ENCODE data around the gene CMIP. TPM values are rescaled to one million over a fixed set of nuclear protein-coding genes. Genes with fewer than 3 reads are reported as not detected.

The CMIP gene
- total RNA-seq, 1 donor from 2014 or later: 111 TPM

DNA sequence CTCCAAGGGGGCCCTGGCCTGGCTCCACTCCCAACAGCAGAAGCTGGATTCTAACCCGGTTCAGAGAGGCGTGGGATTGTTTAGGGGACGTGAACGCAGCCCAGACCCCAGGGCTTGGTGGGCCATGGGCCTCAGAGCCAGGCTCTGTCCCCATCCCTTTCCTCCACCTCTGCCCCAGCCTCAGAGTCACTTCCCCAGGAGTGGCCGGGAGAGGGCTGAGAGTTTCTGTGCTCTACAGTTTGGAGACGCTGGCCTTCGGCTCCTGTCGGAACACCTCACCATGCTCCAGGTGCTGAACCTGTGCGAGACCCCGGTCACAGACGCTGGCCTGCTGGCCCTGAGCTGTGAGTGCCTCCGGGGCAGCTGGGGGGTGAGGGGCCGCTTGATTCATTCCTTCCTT lies 260.7 kb downstream of the CMIP start:
- DNase-seq (ENCODE audit: extremely low read depth, low read depth, low spot score): no peak

DNA sequence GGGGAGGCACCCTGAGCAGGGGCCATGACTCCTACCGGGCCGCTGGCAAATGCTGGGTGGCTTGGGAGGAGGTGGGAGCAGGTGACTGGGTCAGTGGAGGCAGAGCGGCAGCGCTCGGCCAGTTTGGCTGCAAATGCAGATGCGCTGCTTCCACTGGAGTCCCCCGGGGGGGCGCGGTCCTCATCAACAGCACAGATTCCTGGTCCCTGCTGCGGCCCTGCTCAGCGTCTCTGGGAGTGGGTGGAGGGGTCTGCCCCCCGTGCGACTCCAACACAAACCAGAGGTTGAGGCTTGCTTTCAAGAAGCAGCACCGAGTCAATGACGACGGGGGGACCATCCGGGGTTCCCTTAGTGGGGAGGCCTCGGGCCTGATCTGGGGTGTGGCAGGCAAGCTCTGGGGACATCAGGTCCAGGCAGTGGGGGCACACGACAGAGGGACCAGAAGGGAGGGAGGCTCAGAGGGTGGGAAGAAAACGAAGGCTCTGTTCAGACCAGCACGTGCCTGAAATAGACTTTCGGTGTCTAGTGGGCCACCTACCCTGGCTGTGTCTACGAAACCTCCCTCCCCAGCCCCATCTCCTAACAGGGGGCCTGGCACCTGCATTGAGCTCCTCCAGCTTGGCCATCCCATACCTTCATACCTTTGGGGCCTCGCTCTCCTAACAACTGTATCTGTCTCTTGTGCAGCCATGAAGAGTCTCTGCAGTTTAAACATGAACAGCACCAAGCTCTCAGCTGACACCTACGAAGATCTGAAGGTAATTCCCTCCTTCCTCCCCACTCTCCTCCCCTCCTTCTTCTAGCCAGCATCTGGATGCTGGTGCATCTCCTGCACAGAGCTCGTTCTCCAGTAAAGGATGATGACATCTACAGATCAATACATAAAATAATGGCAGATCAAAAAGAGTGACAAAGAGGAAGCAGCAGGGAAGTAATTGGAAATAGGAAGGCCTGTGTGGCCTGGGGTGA lies 262.0 kb downstream of the CMIP start:
- DNase-seq (ENCODE audit: extremely low read depth, low read depth, low spot score): no peak

DNA sequence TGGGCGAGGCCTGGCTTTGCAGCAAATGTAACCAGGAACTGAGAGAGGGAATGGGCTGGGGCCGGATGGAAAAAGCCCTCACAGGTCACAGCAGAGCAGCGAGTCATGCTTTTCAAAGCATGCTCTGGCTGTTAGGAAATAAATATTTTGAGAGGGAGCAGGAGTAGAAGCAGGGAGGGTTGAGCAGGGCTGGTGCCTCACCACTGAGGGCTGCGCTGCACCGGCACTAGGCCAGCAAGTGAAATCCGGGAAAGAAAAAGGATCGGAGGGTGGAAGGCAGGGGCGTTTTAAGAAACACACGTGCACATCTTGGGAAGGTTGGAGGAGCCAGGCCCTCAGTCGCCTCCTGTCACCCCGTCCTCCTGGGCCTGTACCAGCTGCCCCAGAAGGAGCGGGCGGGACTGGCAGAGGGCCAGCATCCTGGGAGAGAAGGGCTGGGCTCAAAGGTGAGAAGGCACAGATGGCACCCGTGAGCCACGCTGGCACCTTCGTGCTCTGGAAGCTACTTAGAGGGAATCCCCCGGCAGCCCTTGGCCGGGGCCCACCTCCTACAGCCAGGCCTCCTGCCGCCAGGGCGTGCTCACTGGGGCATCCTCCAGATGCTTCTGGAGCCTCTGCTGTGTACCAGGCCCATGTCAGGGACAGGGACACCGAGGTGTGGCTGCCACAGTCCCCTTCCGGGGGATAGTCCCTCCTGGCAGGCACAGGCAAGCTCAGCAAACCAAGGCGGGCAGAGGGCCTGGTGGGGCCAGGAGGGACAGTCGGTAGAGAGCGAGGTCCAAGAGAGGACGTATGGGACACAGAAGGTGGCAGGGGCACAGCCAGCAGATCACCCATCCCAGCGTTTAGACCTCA lies 263.0 kb downstream of the CMIP start:
- no peak for DNase-seq (ENCODE audit: extremely low read depth, low read depth, low spot score)

DNA sequence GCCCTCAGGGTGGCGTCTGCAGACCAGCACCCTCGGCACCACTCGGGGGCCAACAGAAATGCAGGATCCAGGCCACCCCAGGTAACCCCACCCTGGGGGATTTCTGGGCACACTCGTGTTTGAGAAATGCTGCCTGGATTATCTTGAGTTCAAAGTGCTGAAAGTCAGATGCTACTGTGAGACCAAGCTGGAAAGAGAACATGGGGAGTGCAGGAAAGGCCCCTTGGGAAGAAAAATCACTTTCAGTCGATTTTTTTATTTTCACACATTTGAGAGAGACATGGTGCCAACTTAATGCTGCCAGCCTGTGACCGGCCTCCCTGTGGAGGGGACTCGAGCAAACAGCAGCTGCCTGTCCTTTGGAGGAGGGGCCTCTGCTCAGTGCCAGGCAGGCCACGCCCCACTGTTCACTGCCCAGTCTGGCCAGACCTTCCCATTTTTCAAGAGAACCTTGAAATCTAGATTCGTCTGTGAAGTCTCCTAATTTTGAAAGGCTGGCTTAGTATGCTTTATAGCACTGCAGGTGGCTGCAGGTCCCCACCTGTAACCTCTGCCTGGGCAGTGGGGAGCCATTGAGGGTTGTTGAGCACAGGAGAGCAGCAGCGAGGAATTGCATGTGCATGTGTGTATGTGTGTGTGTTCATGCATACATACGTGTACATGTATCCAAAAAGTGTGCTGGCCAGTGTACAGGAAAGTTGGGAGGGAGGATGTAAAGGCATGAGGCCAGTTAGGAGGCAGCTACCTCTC lies 263.8 kb downstream of the CMIP start:
- DNase-seq (ENCODE audit: extremely low read depth, low read depth, low spot score): no peak

DNA sequence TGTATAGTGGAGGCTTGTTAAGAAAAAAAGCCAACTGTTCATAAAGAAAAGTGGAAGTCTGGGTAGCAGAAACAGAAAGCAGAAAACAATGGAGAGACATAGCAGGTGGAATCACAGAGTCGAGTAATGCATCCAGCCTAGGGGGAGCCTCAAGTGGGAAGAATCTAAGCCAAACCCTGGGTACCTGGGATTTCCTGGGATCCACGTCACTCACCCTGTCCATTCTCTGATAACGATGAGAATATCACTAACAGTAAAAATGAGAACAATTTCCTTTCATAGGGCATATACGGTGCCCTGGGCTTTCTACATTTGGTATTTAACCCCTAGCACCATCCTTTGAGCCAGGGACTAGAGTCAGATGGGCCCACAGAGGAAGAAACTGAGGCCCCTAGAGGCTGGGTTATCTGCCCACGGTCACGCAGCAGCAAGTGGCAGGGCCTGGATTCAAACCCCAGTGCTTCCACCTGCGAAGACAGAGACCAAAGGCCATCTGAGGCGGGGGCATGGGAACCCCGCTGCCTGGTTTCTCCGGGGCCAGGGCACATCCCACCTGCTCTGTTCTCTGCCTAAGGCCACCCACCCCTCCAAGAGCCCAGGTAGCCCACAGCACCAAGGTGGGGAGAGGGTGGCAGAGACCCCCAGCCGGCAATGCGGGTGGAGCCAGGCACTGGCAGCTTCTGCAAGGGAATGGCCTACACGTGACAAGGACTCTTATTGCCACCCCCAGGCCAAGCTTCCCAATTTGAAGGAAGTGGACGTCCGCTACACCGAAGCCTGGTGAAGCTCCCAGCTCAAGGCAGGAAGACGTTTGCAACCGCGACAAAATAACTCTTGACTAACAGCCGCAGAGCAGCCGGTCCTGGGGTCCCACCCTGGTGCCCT lies 264.6 kb downstream of the CMIP start:
- no peak for DNase-seq (ENCODE audit: extremely low read depth, low read depth, low spot score)

DNA sequence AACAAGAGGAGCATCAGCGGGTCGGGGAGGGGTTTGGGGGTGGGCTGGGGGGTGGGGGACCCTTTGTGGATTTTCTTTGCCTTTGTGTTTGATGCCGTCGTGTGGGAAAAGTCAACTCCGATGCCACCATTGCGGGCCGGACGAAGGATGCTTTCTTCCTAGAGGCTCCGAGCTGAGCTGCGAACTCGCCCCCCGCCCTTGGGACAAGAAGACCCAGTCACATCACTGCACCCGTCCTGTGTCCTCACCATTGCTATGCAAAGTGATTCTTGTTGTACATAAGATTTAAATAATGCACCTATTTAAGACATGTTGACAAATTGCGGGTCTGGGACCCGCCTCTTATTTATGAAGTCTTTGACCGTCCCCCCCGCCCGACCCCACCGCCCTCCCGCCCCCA lies 265.4 kb downstream of the CMIP start:
- no peak for DNase-seq (ENCODE audit: extremely low read depth, low read depth, low spot score)

DNA sequence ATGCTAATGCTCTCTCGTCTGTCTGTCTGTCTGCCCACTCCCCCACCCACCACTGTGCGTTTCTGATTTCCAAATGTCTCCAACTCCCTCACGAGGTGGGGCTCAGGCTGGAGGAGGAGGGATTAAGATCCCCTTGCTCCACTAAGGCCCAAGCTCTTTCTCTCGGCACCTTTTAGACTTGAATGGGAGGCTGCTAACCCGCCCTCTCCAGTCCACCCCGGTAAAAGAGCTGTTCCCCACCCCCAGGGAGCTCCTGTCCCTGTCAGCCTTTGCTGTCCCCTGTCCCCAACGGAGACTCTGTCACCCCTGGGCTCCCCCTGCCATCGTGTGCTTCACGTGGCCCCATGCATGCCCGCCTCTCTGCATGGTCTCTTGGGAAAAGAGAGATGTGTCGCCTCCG lies 266.0 kb downstream of the CMIP start:
- no peak for DNase-seq (ENCODE audit: extremely low read depth, low read depth, low spot score)

DNA sequence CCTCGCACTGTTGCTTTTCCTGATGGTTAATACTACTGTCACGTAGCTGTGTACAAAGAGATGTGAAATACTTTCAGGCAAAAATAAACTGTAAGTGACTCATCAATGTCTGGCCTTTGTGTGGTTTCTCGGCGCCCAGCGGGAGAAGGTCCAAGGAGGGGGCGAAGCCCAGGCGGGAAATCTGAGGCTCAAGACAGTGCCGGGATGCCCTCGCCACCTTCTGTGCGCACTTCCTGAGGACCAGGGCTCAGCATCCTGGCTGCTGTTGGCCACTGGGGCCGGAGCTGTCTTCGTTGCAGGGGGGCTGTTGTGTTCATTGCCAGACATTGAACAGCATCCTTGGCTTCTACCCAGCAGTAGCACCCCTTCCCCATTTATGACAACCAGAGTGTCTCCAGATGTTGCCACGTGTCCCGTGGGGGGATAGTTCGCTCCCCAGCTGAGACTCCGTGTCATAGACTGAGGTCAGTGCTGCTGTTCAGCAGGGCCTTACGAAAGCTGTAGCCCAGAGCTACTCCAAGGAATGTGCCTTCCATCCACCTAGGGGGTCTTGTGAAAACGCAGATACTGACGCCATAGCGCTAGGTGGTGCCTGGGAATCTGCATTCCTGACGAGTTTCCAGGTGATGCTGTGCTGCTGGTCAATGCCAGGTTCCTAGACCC lies 267.2 kb downstream of the CMIP start:
- no peak for DNase-seq (ENCODE audit: extremely low read depth, low read depth, low spot score)

DNA sequence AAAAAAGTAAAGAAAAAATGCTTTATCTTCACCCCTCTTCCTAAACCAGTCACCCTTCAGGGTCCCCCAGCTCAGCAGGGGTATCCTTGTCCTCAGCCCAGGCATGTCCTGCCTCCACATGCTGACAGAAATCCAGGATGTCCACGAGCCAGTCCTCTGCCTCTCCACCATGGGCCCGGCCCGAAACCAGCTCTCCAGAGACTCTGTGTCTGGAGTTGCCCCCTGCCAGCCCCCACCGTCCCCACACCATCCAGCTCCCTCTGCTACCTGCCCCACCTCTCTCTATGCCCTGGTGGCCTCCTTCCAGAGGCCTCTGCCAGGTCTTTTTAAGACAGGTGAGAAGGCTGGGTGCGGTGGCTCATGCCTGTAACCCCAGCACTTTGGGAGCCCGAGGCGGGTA lies 268.1 kb downstream of the CMIP start:
- DNase-seq (ENCODE audit: extremely low read depth, low read depth, low spot score): no peak

DNA sequence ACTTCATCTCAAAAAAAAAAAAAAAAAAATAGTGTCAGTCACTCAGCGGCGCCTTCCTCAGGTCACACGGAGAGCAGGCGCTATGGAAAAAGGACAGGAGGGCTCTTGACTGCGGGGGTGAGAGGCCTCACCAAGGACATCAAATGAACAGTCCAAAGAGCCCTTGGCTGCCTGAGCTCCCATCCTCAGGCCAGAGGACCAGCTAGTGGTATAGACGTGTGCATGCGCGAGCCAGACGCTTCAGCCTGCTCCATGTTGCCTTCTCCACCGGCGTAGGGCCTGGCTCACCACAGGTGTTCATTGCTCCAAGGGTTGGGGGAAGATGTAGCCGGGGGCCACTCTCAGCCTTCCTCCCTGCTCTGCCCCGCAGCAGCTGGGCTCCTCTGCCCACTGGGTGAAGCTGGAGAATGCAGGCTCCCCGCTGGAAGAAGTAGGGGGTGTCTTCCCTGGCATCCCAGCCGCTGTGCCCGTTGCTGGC lies 268.7 kb downstream of the CMIP start:
- DNase-seq (ENCODE audit: extremely low read depth, low read depth, low spot score): no peak

DNA sequence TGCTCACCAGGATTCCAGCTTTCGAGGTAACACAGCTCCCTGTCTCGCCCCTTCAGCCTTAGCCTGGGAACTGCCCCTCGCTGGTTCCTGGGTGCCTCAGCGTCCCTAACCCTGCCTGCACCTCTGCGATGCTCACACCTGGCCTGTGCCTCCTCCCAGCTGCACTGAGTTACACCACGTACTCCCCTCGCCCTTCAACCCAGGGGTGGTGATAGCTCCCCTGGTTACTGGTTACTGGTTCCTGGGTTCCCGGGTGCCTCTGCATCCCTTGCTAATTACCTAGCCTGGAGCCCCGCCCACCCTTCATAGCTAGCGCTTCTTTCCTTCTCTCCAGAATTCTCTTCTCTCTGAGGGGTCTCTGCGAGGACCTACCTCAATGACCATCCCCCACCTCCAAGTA lies 269.2 kb downstream of the CMIP start:
- no peak for DNase-seq (ENCODE audit: extremely low read depth, low read depth, low spot score)

DNA sequence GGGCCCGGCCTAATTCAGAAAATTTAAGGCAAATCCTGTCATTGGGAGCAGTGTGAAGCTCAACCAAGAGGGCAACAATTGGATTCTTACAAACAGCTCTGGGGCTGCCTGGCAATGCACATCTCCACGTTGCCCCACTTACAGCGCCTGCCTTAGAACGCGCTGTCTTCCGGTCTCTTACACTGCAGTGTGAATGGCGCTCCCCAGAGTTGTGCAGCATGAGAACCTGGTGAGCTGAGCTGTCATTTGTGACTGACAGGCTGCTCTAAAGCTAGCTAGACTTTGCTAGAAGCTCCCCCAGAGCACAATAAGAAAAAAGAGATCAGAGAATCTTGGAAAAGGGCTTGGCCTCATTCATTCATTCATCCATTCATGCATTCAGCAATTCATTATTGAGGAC lies 270.0 kb downstream of the CMIP start:
- no peak for DNase-seq (ENCODE audit: extremely low read depth, low read depth, low spot score)

DNA sequence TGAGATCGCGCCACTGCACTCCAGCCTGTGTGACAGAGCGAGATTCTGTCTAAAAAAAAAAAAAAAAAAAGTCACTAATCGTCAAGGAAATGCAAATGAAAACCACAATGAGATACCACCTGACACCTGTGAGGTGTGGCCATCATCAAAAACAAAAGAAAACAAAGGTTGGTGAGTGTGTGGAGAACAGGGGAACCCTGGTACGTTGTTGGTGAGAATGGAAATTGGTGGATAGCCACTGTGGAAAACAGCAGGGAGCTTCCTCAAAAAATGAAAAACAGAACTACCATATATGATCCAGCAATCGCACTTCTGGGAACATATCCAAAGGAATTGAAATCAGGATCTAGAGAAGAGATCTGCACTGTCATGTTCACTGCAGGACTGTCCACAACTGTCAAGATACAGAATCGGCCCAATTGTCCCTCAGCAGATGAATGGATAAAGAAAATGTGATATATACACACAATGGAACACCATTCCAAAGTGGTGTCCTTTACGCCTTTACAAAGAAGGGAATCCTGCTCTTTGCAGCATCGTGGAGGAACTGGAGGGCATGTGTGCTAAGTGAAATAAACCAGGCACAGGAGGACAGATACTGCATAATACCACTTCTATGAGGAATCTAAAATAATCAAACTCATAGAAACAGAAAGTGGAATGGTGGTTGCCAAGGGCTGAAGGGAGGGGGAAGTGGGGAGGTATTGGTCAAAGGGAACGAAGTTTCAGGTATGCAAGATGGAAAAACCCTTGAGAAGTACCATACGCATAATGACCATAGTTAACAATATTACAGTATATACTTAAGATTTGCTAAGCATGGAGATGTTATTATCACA lies 271.0 kb downstream of the CMIP start:
- no peak for DNase-seq (ENCODE audit: extremely low read depth, low read depth, low spot score)

DNA sequence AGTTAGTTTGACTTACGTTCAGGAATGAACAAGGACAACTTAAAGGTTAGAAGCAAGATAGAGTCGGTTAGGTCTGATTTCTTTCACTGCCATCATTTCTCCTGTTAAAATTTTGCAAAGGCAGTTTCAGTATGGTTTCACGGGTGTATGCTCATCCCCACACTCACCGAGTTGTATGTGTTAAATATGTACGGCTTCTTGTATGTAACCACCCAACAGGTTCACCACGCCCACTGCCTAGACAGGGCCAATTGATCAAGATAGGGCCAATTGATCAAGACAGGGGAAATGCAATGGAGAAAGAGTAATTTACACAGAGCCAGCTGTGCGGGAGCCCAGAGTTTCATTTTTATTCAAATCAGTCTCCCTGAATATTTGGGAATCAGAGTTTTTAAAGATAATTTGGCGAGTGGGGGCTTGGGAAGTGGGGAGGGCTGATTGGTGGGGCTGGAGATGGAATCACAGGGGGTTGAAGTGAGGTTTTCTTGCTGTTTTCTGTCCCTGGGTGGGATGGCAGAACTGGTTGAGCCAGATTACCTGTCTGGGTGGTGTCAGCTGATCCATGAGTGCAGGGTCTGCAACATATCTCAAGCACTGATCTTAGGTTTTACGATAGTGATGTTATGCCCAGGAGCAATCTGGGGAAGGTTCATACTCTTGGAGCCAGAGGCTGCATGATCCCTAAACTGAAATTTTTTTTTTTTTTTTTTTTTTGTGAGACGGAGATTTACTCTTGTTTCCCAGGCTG lies 272.0 kb downstream of the CMIP start:
- no peak for DNase-seq (ENCODE audit: extremely low read depth, low read depth, low spot score)

DNA sequence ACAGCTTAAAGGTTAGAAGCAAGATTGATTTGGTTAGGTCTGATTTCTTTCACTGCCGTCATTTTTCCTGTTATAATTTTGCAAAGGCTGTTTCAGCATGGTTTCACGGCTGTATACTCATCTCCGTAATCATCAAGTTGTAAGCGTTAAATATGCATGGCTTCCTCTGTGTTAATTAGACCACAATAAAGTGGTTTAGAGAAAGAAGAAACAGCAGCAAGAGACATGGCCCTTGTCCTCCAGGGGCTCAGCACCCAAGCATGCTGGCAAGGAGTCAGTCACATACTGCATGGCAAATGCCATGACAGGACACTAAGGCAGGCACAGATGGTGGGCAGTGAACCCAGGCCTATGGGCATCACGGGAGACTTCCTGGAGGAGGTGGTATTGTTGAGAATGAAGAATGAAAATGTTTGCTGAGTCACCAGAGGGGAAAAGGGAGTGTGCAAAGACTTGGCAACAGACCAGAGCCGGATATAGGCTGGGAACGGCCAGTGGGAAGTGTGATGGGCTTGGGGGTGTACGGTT lies 273.1 kb downstream of the CMIP start:
- DNase-seq (ENCODE audit: extremely low read depth, low read depth, low spot score): no peak

DNA sequence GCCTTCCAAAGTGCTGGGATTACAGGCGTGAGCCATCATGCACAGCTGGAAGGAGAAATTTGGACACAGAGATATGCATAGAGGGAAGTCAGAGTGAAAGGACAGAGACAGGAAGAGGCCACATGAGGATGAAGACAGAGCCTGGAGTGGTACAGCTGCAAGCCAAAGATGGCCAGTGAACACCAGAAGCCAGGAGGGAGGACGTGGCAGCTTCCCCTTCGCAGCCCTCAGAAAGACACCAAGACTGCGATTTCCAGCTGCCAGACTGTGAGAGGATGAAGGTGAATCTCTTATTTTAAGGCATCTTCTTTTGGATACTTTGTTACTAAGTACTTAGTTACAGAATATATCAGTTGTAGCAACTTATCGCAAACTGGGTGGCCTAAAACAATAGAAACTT lies 274.0 kb downstream of the CMIP start:
- DNase-seq (ENCODE audit: extremely low read depth, low read depth, low spot score): no peak

DNA sequence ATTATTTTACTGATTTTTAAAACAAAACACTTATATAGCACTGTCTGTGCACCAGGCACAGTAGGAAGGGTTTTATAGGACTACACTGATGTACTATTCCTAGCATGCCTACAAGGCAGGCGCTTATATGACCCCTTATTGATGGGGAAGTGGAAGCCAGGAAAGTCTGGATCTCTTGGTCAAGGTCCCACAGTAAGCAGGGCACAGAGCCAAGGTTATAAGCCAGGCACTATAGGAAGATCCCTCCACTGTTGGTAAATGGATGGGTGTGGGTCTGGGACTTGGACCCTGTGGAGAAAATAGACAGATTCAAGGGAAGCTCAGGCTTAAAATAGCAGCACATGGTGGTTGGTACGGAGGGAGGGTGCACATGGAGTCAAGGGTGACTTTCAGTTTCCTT lies 275.4 kb downstream of the CMIP start:
- no peak for DNase-seq (ENCODE audit: extremely low read depth, low read depth, low spot score)

All from glomerular endothelial cell (primary cell).